Pancreas (tissue), 10 donors: ENCODE data around the gene SCYGR1. TPM values are rescaled to one million over a fixed set of nuclear protein-coding genes. Genes with fewer than 3 reads are reported as not detected.

Source experiments
- ATAC-seq, 4 donors: fragments of 200-7000 bp; cut with Tn5 transposase; one replicate each; pipeline versions ENCODE4 v1.8.0 to v1.9.1; 2020; ENCODE audit warnings: mild to moderate bottlenecking in 4 of 4, moderate library complexity in 4 of 4
- DNase-seq, 6 donors: peaks; one replicate each; pipeline ENCODE4 v3.0.0-alpha.2; 2020
- FAIRE-seq: peaks from 2 replicates; lab custom pipeline; 2012; peaks lifted over from hg19 to GRCh38; lab: Jason Lieb, UNC
- H3K27ac ChIP-seq, 4 donors: fragments of 200-600 bp; sonication (generic); 1 replicate in 3 of 4; 2 replicates in 1 of 4; pipeline versions ENCODE4 v1.5.0 to v1.8.0; 2020
- H3K27me3 ChIP-seq, 4 donors: fragments of 200-600 bp; one replicate each; pipeline ENCODE4 v1.8.0; 2021
- H3K36me3 ChIP-seq, 3 donors: fragments of 200-600 bp; sonication (generic) in 1 of 3; one replicate each; pipeline versions ENCODE4 v1.5.0 to v1.8.0; 2020 to 2021
- H3K4me1 ChIP-seq, 3 donors: fragments of 200-600 bp; one replicate each; pipeline ENCODE4 v1.8.0; 2021
- H3K4me3 ChIP-seq, 4 donors: fragments of 200-600 bp; sonication (generic) in 2 of 4; one replicate each; pipeline versions ENCODE4 v1.5.0 to v1.8.0; 2020 to 2021
- H3K9me3 ChIP-seq, 4 donors: fragments of 200-600 bp; one replicate each; pipeline ENCODE4 v1.8.0; 2021
- CTCF ChIP-seq, 4 donors: fragments of 200-600 bp; sonication (generic) in 3 of 4; IDR thresholded peaks; one replicate each; pipeline versions ENCODE4 v1.5.0 to v1.8.0; 2021; ENCODE audit warnings: antibody characterized with exemption in 4 of 4
- WGBS, 2 donors: extraction: QIAGEN DNeasy Blood & Tissue Kit; methylation state at CpG; one replicate each; pipeline ENCODE4 v1.1.7; 2013; 5-methylcytosine and 5-hydroxymethylcytosine counted together
- intact Hi-C, 3 donors: fragments of 100-400 bp; cut with DNase I; formaldehyde crosslinking; loops; one replicate each; pipeline versions ENCODE4 v1.11.1 to v1.14.2; 2022
- polyA plus RNA-seq, 2 donors: library from polyadenylated mRNA; stranded (reverse); fragments of 200-250 nt; gene quantifications; one replicate each; pipeline ENCODE4 v1.2.3, GENCODE V29; 2013
- total RNA-seq, 6 donors: library from RNA; stranded (reverse); fragmentation: NEBNext Ultra II Directional in 4 of 6; extraction: Animal tissue kit (Norgen Biotek cat#: 25700) in 4 of 6; gene quantifications; one replicate each; pipeline versions ENCODE4 v1.2.1 to v1.2.4, GENCODE V29; 2021 to 2023
- donor health status: healthy with polysubstance abuse.
- donor health status: DM: no; HTN: no; CAD: no; lungs with moderate emphysema.
- donor health status: DM: no; HTN: no; CAD: no.
- donor health status: control.
- donor health status: control.
- donor health status: Bipolar disorder and iron deficiency.
- donor health status: DM: yes; HTN: yes; CAD: no.
- donor health status: DM: no; HTN: no; CAD: no.
- donor health status: DM: no; HTN: no; CAD: no.
- donor health status: DM: yes; HTN: yes; CAD: no.

SCYGR1 gene
- total and polyA plus RNA-seq, 8 donors = not detected

GRCh38 chr2:227423656-227424499 lies 36.1 kb upstream of the SCYGR1 start:
- intact Hi-C loops = no loop called here
- Histone ChIP-seq H3K27ac (no peak overlapping the region), H3K27me3 (no peaks in the 10 kb centered on the region), H3K4me3 (no peak overlapping the region), H3K36me3 (no peaks in the 10 kb centered on the region), H3K4me1 (no peaks in the 10 kb centered on the region), H3K9me3 (no peaks in the 10 kb centered on the region)
- TF ChIP-seq CTCF (IDR thresholded peaks at IDR 0.05) = no peak
- WGBS, 2 donors = 63 to 68% methylated on average over 10 of the region's 10 CpGs
- FAIRE-seq (no peak), DNase-seq (no peak), ATAC-seq (no peak)

GRCh38 chr2:227420087-227421052 lies 32.6 kb upstream of the SCYGR1 start:
- no peak for TF ChIP-seq CTCF (IDR thresholded peaks at IDR 0.05)
- intact Hi-C loops = no loop called here
- no peak overlapping the region for H3K27ac ChIP-seq
- DNase-seq (no peak), FAIRE-seq (no peak), ATAC-seq (no peak)
- WGBS, 2 donors = 73 to 78% methylated on average over 15 of the region's 15 CpGs
- H3K4me1 ChIP-seq = no peaks in the 10 kb centered on the region
- H3K27me3 ChIP-seq = no peaks in the 10 kb centered on the region
- H3K4me3 ChIP-seq = no peak overlapping the region
- H3K9me3 ChIP-seq = no peaks in the 10 kb centered on the region
- H3K36me3 ChIP-seq = no peaks in the 10 kb centered on the region

- no peaks in the 10 kb centered on the region for H3K27me3 ChIP-seq
- DNase-seq (no peak), FAIRE-seq (no peak), ATAC-seq (peak in 2 of 4 donors; percentile 49 to 52)
- H3K9me3 ChIP-seq = no peaks in the 10 kb centered on the region
- H3K4me1 ChIP-seq = no peaks in the 10 kb centered on the region
- no peak overlapping the region for H3K4me3 ChIP-seq
- WGBS, 2 donors = 80 to 81% methylated on average over 4 of the region's 4 CpGs
- no peak for TF ChIP-seq CTCF (IDR thresholded peaks at IDR 0.05)
- peak overlapping the region in 1 of 4 donors; percentile 28 for H3K27ac ChIP-seq
- intact Hi-C loops = no loop called here
- no peaks in the 10 kb centered on the region for H3K36me3 ChIP-seq
These were observed 29.0 kb upstream of the SCYGR1 start for GRCh38 chr2:227416701-227417100.

- no peak for FAIRE-seq
- peak in 1 of 6 donors; percentile 18 for DNase-seq
- 72 to 77% methylated on average over 10 of the region's 10 CpGs for WGBS, 2 donors
- H3K36me3 ChIP-seq = no peaks in the 10 kb centered on the region
- H3K4me3 ChIP-seq = no peak overlapping the region
- no peak overlapping the region for H3K27ac ChIP-seq
- TF ChIP-seq CTCF (IDR thresholded peaks at IDR 0.05) = no peak
- H3K4me1 ChIP-seq = no peaks in the 10 kb centered on the region
- ATAC-seq = peak in 3 of 4 donors; percentile 72 to 86 (median 83)
- H3K9me3 ChIP-seq = no peaks in the 10 kb centered on the region
- intact Hi-C loops = no loop called here
- no peaks in the 10 kb centered on the region for H3K27me3 ChIP-seq
These were observed 28.0 kb upstream of the SCYGR1 start for GRCh38 chr2:227415538-227416424.
